ENCODE measurements around the gene ATG9B.
"Not testable (repeated sequence)": the region's sequence is repeated elsewhere in the genome, so short reads cannot be mapped to it uniquely, and the experiment has no call there.

Gene ATG9B

DNA sequence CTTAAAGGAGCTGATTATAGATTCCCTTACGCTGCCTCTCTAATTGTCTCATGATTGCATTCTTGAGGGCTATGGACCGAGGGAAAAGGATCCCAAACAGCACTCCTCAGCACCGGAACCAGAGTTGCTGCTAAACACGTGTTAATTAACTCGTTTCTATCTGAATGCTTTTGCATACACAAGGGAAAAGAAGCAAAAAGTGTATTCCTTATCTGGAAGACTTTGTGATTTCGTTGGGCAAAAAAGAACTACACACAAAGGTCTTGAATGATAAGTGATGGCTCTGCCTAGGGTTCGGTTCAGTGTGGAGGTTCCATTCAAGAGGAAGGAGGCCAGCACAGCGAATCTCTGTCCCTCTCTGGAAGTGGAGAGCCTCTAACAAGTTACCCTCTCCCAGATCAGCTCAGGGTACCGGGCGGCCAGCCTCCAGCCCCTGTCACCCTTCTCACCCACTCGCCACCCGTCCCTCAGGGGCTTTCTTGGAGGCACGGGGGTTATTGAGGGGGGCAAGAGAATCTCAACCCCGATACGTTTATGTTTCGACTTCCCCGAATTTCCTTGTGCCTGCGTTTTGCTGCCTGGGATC lies 34.6 kb upstream of the ATG9B start:
- no peak for DNase-seq (ENCODE audit: low read depth)

DNA sequence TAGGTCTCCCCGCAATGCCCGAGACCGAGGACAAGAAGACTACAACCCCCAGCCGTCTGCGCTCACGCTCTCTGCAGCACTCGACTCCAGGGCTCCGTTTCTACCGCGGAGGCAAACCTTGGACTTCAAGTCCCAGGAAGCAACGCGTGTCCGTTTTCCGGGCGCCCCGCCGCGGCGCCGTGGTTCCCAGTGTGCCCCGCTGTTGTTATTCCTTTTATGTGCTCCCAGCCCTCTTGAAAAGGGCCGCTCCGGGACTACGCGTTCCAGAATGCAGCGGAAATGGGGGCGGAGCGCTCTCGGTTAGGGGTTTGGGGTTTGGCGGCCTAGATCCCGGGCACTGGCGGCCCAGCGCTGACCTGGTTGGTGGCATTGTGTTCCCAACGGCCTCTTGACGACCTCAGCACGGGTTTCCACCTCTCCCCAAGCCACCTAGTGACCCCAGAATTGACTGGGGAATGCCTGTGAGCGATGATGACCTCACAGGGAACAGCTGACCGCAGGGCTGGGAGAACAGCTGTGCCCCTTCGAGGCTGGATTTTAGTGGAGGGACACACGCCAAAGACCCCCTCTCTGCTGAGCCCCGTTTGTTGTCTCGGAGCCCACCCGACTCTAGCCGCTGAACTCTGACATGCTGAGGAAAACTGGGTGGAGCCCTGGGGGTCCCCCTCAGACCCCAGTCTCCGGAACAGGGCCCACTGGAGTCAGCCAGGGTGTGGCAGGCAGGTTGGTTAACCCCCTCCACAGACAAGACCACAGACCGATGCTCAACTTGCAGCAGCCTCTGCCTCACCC lies 33.9 kb upstream of the ATG9B start:
- peak; percentile 81 for DNase-seq (ENCODE audit: low read depth)

GRCh38 chr7:151057506-151057988 lies 33.3 kb upstream of the ATG9B start, which contains the start of gene CDK5:
Gene CDK5 (minus strand): TSS chr7:151057897. CDS start chr7:151057848, 49 bp downstream.
- DNase-seq (ENCODE audit: low read depth): no peak

GRCh38 chr7:151056666-151057505 lies 32.6 kb upstream of the ATG9B start:
- no peak for DNase-seq (ENCODE audit: low read depth)

DNA sequence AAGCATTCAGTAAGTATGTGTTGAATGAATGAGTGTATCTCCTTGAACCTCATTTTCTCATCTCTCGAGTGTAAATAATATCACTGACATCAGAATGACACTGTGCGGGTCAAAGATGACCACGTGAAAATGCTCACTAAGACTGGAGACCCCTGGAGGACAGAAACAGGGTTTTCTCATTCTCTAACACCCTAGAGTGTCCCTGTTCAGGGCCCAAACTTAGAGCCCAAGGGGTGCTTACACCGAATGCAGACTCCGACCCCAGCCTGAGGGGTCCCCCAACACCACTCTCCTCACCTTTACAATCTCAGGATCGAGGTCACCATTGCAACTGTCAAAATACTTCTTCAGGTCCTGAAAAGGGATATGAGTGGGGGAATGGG lies 32.0 kb upstream of the ATG9B start:
- no peak for DNase-seq (ENCODE audit: low read depth)

DNA sequence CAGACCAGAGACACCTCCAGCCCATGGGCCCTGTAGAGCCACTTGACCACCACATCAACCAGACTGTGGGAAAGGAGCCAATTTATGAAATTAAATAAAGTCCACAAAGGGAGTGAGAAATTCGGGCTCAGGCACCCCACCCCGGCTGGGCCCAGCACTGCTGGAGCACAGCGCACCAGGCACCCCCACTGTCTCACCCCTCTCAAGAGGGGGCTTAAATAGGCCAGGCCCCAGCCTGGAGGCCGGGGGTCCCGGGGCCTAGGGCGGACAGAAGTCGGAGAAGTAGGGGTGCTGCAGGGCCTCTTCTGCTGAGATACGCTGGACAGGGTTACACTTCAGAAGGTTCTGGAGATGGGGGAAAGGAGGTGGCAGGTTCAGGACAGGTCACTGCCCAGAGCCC lies 29.5 kb upstream of the ATG9B start:
- no peak for DNase-seq (ENCODE audit: low read depth)

DNA sequence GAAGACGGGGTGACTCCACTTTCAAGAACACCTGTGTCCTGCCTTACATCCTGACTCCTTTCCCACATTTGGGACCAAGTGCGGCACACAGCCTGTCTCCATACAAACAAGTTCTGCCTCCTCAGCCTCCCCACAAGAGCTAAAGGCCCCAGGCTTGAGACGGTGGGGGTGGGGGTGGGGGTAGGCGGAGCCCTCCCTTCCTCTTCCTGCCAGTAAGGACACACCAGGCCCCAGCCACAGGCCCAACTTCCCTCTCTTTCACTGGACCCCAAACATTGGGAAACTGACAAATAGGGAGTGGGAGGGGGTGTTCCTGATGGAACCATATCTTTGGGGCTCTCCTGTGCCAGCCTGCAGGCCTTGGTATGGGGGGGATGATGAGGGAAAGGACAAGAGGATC lies 28.8 kb upstream of the ATG9B start:
- no peak for DNase-seq (ENCODE audit: low read depth)

DNA sequence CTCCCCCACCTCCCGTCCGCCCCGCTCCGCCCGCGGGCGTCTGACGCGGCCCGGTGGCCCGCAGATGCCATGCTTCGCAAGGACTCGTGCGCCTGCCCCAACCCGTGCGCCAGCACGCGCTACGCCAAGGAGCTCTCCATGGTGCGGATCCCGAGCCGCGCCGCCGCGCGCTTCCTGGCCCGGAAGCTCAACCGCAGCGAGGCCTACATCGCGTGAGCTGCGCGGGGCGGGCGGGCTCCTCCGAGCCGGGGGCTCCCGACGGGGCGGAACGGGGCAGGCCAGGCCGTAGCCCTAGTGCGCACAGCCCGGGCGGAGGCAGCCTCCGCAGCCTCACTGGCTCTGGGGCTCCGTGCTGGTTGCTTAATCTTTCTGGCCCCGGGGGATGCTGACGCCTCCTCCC lies 26.8 kb upstream of the ATG9B start:
- DNase-seq (ENCODE audit: low read depth): no peak

DNA sequence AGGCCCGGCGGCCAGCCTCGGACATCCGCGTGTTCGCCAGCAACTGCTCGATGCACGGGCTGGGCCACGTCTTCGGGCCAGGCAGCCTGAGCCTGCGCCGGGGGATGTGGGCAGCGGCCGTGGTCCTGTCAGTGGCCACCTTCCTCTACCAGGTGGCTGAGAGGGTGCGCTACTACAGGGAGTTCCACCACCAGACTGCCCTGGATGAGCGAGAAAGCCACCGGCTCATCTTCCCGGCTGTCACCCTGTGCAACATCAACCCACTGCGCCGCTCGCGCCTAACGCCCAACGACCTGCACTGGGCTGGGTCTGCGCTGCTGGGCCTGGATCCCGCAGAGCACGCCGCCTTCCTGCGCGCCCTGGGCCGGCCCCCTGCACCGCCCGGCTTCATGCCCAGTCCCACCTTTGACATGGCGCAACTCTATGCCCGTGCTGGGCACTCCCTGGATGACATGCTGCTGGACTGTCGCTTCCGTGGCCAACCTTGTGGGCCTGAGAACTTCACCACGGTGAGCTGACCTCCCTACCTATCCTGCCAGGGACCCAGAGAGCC lies 24.7 kb upstream of the ATG9B start:
- DNase-seq (ENCODE audit: low read depth): no peak

GRCh38 chr7:151047976-151048815 lies 23.9 kb upstream of the ATG9B start, which contains the start of gene ASIC3:
Gene ASIC3 (plus strand): TSS chr7:151048531. CDS start chr7:151048886, 355 bp downstream.
- DNase-seq (ENCODE audit: low read depth): no peak

GRCh38 chr7:151046603-151047573 lies 22.6 kb upstream of the ATG9B start:
- DNase-seq (ENCODE audit: low read depth): no peak

GRCh38 chr7:151045967-151046366 lies 21.7 kb upstream of the ATG9B start:
- no peak for DNase-seq (ENCODE audit: low read depth)

DNA sequence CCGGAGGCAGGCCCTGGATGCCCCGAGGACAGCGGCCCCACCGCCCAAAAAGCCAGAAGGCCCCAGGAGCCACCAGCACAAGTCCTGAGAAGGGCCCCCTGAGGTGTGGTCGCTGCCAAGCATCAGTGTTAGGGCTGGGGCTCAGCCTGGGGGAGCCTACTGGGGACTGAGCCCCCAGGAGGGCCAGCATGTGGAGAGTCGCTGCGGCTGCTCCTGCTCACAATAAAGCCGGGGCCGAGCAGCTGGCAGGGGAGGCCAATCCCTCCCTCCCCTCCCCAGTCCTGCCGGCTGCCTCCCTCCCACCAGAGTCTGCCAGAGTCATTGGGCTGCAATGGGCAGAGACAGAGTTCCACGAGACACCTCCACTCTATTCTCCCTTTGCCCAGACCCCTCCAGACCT lies 21.0 kb upstream of the ATG9B start:
- no peak for DNase-seq (ENCODE audit: low read depth)

- no peak for DNase-seq (ENCODE audit: low read depth)
These were observed 19.7 kb upstream of the ATG9B start for GRCh38 chr7:151043959-151044358.

- DNase-seq (ENCODE audit: low read depth): not testable (repeated sequence)
These were observed 19.2 kb upstream of the ATG9B start for GRCh38 chr7:151043449-151043848.

DNA sequence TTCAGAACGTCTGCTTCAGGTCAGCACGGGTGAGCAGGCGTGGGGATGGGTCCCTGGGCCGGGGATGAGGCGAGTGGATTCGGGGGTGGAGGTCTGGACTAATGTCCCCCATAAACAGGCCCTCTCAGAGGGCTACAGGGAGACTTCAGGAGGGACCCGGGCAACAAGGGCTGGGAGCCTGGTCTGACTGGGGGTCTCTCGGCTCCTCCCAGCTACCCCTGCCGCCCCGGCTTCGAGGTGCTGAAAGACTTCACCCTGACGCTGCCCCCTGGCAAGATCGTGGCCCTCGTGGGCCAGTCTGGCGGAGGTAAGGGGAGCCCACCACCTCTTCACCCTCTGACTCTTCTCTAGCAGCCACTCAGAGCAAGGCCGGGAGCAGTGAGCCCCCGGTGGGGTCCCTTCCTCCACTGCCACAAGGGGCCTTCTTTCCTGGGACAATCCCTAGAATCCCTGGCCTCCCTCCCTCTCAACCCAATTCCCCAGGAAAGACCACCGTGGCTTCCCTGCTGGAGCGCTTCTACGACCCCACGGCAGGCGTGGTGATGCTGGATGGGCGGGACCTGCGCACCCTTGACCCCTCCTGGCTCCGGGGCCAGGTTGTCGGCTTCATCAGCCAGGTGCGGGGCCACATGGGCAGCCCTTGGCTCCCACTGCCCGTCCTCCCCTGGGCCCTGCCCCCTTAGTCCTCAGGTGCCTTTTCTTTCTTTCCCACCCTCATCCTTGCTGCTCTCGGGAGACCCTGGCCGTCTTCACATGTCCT lies 16.5 kb upstream of the ATG9B start:
- DNase-seq (ENCODE audit: low read depth): no peak

GRCh38 chr7:151039850-151040548 lies 15.7 kb upstream of the ATG9B start:
- no peak for DNase-seq (ENCODE audit: low read depth)

DNA sequence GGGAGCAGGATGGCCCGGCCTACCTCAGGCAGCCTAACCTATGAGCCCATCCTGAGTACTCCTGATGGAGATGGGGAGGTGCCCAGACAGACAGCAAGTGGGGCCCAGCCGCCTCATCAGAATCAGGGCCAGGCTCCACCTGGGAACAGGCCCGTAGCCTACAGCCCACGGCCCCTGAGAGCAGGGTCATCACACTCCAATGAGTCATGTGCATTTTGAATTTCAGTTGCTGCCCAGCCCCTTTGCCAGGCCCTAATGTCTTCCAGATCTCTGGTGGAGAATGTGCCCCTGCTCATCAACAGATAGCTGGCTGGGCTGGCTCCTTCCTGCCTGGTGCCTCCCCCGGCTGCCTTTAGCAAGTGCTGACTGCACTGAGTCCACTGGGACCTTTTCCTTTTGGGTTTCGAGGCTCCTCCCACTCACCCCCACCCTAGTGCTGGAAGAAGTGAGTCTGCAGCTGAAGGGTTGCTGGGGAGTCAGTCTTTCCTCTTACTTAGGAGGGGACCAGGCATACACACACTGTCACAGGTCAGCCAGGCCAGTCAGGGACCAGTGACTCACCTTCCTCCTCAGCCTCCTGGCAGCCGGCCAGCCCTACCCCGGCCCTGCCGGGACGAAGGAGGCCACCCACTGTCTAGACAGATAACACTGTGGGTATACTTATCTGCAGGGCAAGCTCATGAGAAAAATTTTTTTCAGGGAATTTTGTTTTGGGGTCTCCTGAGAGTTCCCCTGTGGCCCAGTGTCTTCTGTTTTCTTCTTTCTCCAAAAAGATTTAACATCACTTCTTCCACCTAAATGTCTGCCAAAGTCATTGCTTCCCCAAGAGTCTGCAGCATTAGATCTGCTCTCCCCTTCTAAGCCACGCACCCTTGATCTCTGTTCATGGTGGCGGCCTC lies 14.9 kb upstream of the ATG9B start:
- no peak for DNase-seq (ENCODE audit: low read depth)
